Measurements from ENCODE around the gene RETN. TPM values are rescaled to one million over a fixed set of nuclear protein-coding genes. Genes with fewer than 3 reads are reported as not detected.

RETN gene
- total and polyA plus RNA-seq, 2 of the 8 experiments (the other 6 are each of a cell fraction or from before 2014, with no cell fraction given), result not detected

GRCh38 chr19:7687177-7687576 lies 18.3 kb downstream of the RETN start (continued):
- no peak for TF ChIP-seq SIN3A (conservative IDR thresholded peaks at IDR 0.05 in 1 of 2, IDR thresholded peaks at IDR 0.05 in 1 of 2; ENCODE audit: low read depth in 1 of 2, low read length in 2 of 2)
- TF ChIP-seq SP1 (IDR thresholded peaks at IDR 0.05; ENCODE audit: low read depth, low read length), result no peak
- no peak for TF ChIP-seq KDM1A (IDR thresholded peaks at IDR 0.05; ENCODE audit: borderline replicate concordance, low read length)
- TF ChIP-seq JUN (IDR thresholded peaks at IDR 0.05; ENCODE audit: low read depth, low read length), result no peak
- no peak for TF ChIP-seq MAX (IDR thresholded peaks at IDR 0.05)

Measured in H1 (cell line).